ENCODE data around the gene KRT73. TPM values are rescaled to one million over a fixed set of nuclear protein-coding genes. Genes with fewer than 3 reads are reported as not detected.

KRT73 gene
- total RNA-seq, 1 donor from 2014 or later, result not detected

DNA sequence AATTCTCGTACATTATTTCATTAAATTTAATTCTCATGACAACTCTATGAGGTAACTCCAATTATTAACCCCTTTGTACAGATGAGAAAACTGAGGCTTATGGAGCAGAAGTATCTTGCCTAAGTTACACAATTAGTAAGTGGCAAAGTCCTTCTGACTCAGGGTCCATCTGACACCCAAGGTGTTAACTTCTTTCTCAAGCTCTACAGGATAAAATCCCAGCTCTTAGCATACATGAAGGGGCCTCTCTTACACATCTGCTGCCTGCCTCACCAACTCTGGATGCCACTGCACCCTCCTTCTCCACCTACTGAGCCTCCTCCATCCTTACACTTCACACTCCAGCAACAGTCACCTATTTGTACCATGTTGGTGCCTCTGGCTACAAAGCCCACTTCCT, 12.8 kb downstream of the KRT73 start:
- Mint-ChIP-seq H3K4me3 (no peak overlapping the region), H3K4me1 (ENCODE audit: unreplicated experiment) (no peaks in the 10 kb centered on the region), H3K36me3 (no peaks in the 10 kb centered on the region), H3K27me3 (peaks cover 37% of the 10 kb centered on the region), H3K27ac (no peak overlapping the region), H3K9me3 (no peaks in the 10 kb centered on the region)
- TF ChIP-seq, protein P1, sequence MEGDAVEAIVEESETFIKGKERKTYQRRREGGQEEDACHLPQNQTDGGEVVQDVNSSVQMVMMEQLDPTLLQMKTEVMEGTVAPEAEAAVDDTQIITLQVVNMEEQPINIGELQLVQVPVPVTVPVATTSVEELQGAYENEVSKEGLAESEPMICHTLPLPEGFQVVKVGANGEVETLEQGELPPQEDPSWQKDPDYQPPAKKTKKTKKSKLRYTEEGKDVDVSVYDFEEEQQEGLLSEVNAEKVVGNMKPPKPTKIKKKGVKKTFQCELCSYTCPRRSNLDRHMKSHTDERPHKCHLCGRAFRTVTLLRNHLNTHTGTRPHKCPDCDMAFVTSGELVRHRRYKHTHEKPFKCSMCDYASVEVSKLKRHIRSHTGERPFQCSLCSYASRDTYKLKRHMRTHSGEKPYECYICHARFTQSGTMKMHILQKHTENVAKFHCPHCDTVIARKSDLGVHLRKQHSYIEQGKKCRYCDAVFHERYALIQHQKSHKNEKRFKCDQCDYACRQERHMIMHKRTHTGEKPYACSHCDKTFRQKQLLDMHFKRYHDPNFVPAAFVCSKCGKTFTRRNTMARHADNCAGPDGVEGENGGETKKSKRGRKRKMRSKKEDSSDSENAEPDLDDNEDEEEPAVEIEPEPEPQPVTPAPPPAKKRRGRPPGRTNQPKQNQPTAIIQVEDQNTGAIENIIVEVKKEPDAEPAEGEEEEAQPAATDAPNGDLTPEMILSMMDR (conservative IDR thresholded peaks at IDR 0.05), result no peak
- DNase-seq (ENCODE audit: extremely low spot score, unreplicated experiment), result no peak

DNA sequence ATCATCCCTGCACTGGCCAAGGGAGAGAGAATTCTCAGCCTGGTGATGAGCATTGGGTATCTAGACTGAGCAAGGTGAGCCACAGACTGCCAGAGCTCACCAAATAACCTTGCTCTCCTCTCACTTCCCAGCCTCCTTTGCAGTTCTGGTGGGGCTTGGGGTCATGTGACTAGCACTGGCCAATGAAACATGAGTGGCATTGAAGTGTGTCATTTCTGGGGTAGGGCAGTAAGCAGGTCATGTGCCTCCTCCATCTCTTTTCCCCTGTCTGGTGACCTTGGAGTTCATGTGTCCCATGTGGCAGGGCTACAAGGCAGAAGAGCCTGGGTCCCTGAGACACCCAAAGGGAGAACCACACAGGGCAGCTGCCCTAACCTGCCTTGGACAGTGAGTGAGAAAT, 13.5 kb downstream of the KRT73 start:
- DNase-seq (ENCODE audit: extremely low spot score, unreplicated experiment), result no peak
- H3K9me3 Mint-ChIP-seq, result no peaks in the 10 kb centered on the region
- H3K27me3 Mint-ChIP-seq, result peaks cover 44% of the 10 kb centered on the region
- TF ChIP-seq, protein P1 (conservative IDR thresholded peaks at IDR 0.05), result no peak
- H3K4me1 Mint-ChIP-seq (ENCODE audit: unreplicated experiment), result no peaks in the 10 kb centered on the region
- no peak overlapping the region for H3K4me3 Mint-ChIP-seq
- H3K36me3 Mint-ChIP-seq, result no peaks in the 10 kb centered on the region
- no peak overlapping the region for H3K27ac Mint-ChIP-seq

DNA sequence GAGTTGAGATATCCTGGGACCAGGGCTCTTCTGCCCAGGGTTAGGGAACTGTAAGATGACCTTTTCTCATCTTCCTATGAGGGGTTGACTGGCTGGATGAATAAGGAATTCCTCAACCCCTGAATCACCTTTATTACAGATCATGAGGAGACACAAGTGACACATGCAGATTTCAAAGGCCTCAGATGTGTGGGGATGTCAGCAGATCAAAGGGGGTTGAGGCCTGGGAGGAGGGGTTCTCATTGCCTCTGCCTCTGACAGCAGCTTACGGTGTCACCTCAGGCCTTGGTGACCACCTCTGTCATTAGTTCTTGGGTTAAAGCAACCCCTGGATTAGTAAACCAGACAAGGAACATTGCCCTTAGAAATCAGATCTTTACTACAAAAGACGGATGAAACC, 15.0 kb downstream of the KRT73 start:
- no peak overlapping the region for H3K27ac Mint-ChIP-seq
- H3K9me3 Mint-ChIP-seq, result no peaks in the 10 kb centered on the region
- no peaks in the 10 kb centered on the region for H3K4me1 Mint-ChIP-seq (ENCODE audit: unreplicated experiment)
- no peak for DNase-seq (ENCODE audit: extremely low spot score, unreplicated experiment)
- peaks cover 44% of the 10 kb centered on the region for H3K27me3 Mint-ChIP-seq
- no peaks in the 10 kb centered on the region for H3K36me3 Mint-ChIP-seq
- no peak overlapping the region for H3K4me3 Mint-ChIP-seq
- TF ChIP-seq, protein P1 (conservative IDR thresholded peaks at IDR 0.05), result no peak

DNA sequence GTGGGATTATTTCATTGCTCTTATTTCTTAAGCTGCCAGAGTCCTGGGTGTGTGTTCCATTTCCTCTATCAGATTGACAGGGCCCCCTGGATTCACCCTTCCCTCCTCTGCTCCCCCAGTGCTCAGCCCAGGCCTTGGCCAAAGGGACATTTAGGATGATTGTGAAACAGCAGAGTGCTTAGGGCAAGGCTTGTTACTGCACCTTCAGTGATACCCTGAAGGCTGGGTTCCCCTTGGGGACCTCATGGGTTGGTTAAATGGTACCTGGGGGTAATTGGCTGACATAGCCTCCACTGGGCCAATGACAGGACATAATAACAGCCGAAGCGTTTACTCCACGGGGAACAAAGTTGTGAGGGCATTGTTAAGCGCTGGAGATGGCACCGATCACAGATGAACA, 15.8 kb downstream of the KRT73 start:
- Mint-ChIP-seq H3K4me1 (ENCODE audit: unreplicated experiment) (no peaks in the 10 kb centered on the region), H3K9me3 (no peaks in the 10 kb centered on the region)
- TF ChIP-seq, protein P1 (conservative IDR thresholded peaks at IDR 0.05), result no peak

DNA sequence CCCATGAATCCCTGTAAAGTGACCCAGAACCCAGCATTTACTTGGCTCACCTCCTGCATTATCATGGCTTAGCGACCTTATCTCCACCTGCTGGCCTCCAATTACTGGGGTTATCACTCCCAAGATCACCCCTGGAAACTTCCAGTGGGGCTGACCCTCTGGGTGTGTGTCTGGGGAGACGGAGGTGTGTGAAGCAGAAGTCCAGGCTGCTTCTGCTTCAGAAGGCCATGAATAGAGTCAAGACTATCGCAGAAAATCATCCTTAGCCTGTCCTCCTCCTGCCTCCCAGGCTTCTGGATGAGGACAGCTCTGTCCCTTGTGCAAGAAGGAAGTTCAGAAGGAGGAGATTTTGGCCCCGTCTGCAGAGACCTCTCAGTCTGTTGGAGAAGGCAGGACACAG, 16.7 kb downstream of the KRT73 start:
- DNase-seq (ENCODE audit: extremely low spot score, unreplicated experiment), result no peak
- Mint-ChIP-seq H3K27me3 (peaks cover 42% of the 10 kb centered on the region), H3K27ac (no peak overlapping the region), H3K4me3 (no peak overlapping the region), H3K9me3 (no peaks in the 10 kb centered on the region), H3K36me3 (no peaks in the 10 kb centered on the region), H3K4me1 (ENCODE audit: unreplicated experiment) (no peaks in the 10 kb centered on the region)
- TF ChIP-seq, protein P1 (conservative IDR thresholded peaks at IDR 0.05), result no peak

More for the DNA sequence above, 15.8 kb downstream of the KRT73 start:
- DNase-seq (ENCODE audit: extremely low spot score, unreplicated experiment), result no peak
- Mint-ChIP-seq H3K27me3 (peaks cover 45% of the 10 kb centered on the region), H3K36me3 (no peaks in the 10 kb centered on the region), H3K27ac (no peak overlapping the region), H3K4me3 (no peak overlapping the region)

DNA sequence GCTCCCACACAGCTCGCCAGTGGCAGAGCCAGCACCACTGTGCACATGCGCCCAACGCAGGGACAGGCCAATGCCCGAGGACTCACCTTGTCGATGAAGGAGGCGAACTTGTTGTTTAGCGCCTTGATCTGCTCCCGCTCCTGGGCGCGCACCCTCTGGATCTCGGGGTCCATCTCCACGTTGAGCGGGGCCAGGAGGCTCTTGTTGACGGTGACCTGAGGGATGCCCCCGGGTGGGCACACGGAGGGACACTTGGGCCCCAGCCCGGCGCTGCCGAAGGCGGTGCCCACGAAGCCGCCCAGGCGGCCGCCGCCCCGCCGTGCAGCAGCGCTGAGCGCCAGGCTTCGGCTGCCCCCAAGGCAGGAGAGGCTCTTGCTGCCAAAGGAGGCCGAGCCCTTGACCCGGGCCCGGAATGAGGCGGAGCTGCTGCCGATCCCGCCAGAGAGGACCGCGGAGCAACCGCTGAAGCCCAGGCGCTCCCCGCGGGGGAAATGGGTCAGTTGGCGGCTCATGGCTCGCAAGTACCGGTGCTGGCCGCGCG, 17.3 kb downstream of the KRT73 start, which contains the start of gene KRT72:
KRT72 (minus strand) TSS at position 523 of the 541 bp plus-strand sequence; CDS start at position 512, 11 bp downstream.
- Mint-ChIP-seq H3K9me3 (no peaks in the 10 kb centered on the region), H3K27ac (no peak within 1 kb of the TSS), H3K36me3 (no peaks in the 10 kb centered on the region), H3K27me3 (peaks cover 41% of the 10 kb centered on the region), H3K4me1 (ENCODE audit: unreplicated experiment) (no peaks in the 10 kb centered on the region), H3K4me3 (no peak within 1 kb of the TSS)
- no peak for DNase-seq (ENCODE audit: extremely low spot score, unreplicated experiment)
- TF ChIP-seq, protein P1 (conservative IDR thresholded peaks at IDR 0.05), result no peak

Measured in type B pancreatic cell (in vitro differentiated cells).